Smooth muscle cell (in vitro differentiated cells): ENCODE measurements around the gene ANKRD11. TPM values are rescaled to one million over a fixed set of nuclear protein-coding genes. Genes with fewer than 3 reads are reported as not detected.

ENCODE experiments used
- DNase-seq: peaks from one replicate; lab custom pipeline; 2025; ENCODE audit not compliant: unreplicated experiment; lab: John Stamatoyannopoulos, UW
- H2AFZ ChIP-seq: fragments of 200-600 bp; sonication (generic); 2 replicates; pipeline ENCODE4 v1.6.0; 2016; ENCODE audit warnings: antibody characterized with exemption, low read depth, mild to moderate bottlenecking
- H3F3A ChIP-seq: fragments of 200-600 bp; sonication (generic); 2 replicates; pipeline ENCODE4 v1.6.0; 2017; ENCODE audit warnings: antibody characterized with exemption, low read depth
- H3K27ac ChIP-seq: fragments of 200-600 bp; sonication (generic); 2 replicates; pipeline ENCODE4 v1.5.1; 2016; ENCODE audit warnings: low read depth, mild to moderate bottlenecking
- H3K27me3 ChIP-seq: fragments of 200-600 bp; sonication (generic); 2 replicates; pipeline ENCODE4 v1.6.1; 2016; ENCODE audit warnings: low read depth, mild to moderate bottlenecking
- H3K36me3 ChIP-seq: fragments of 200-600 bp; sonication (generic); 2 replicates; pipeline ENCODE4 v1.5.1; 2016; ENCODE audit warnings: low read depth
- H3K4me1 ChIP-seq: fragments of 200-600 bp; sonication (generic); 2 replicates; pipeline ENCODE4 v1.5.1; 2016; ENCODE audit warnings: low read depth
- H3K4me2 ChIP-seq: fragments of 200-600 bp; sonication (generic); 2 replicates; pipeline ENCODE4 v1.6.0; 2016; ENCODE audit warnings: mild to moderate bottlenecking
- H3K4me3 ChIP-seq: fragments of 200-600 bp; sonication (generic); 2 replicates; pipeline ENCODE4 v1.5.1; 2016; ENCODE audit warnings: mild to moderate bottlenecking
- H3K79me2 ChIP-seq: fragments of 200-600 bp; sonication (generic); 2 replicates; pipeline ENCODE4 v1.6.0; 2016; ENCODE audit warnings: low read depth, mild to moderate bottlenecking
- H3K9ac ChIP-seq: fragments of 200-600 bp; sonication (generic); 2 replicates; pipeline ENCODE4 v1.6.0; 2016; ENCODE audit warnings: low read depth
- H3K9me3 ChIP-seq: fragments of 200-600 bp; sonication (generic); replicated peaks from 2 replicates; pipeline ENCODE4 v1.5.1; 2016; ENCODE audit warnings: low read depth
- H4K20me1 ChIP-seq: fragments of 200-600 bp; sonication (generic); 2 replicates; pipeline ENCODE4 v1.6.0; 2016; ENCODE audit warnings: low read depth
- WGBS: methylation state at CpG from one replicate; pipeline ENCODE4 v1.1.7; 2016; ENCODE audit warnings: low lambda C conversion rate; 5-methylcytosine and 5-hydroxymethylcytosine counted together
- polyA plus RNA-seq: library from polyadenylated mRNA; unstranded; fragments of >200 nt; fragmentation: Nextera tagmentation; extraction: Ambion mirVana; gene quantifications from 2 replicates; pipeline ENCODE4 v1.2.1, GENCODE V29; 2016
- total RNA-seq: library from RNA; depleted of rRNA; stranded (reverse); fragments of >200 nt; gene quantifications from 2 replicates; pipeline ENCODE4 v1.2.3, GENCODE V29; 2014
- TF ChIP-seq, protein P1 (sequence below): fragments of 200-600 bp; sonication (generic); IDR thresholded peaks from 2 replicates; pipeline ENCODE4 v1.5.1; 2017; ENCODE audit warnings: borderline replicate concordance, mild to moderate bottlenecking, antibody characterized with exemption; ENCODE audit not compliant: insufficient read depth, poor library complexity, severe bottlenecking

The ANKRD11 gene
- total and polyA plus RNA-seq, 2 experiments from 2014 or later = 31.5 to 105 TPM

DNA sequence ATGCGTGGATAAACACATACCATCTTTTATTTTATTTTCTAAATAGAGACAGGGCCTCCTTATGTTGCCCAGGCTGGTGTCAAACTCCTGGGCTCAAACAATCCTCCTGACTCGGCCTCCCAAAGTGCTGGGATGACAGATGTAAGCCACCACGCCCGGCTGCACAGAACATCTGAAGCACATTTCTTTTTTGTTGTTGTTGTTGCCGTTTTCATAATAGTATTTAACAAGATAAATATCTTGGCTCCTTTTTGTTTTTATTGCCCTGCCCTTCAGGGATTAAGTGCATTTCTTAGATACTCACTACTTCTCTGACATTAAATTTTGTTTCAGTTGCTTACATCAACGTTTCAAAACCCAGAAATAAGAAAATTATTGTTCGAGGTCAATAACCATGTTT, 37.4 kb downstream of the ANKRD11 start:
- Histone ChIP-seq H4K20me1 (peaks cover 93% of the 10 kb centered on the region), H3K4me1 (no peaks in the 10 kb centered on the region), H3K4me3 (no peak overlapping the region), H3K4me2 (no peak overlapping the region), H3K9me3 (no peaks in the 10 kb centered on the region), H3K36me3 (no peaks in the 10 kb centered on the region), H3K27me3 (no peaks in the 10 kb centered on the region), H3K27ac (peak overlapping the region; percentile 37), H3K79me2 (peaks cover 95% of the 10 kb centered on the region), H3F3A (no peaks in the 10 kb centered on the region), H2AFZ (no peak overlapping the region), H3K9ac (no peak overlapping the region)
- WGBS = 88% methylated on average over 7 of the region's 7 CpGs
- TF ChIP-seq, protein P1, sequence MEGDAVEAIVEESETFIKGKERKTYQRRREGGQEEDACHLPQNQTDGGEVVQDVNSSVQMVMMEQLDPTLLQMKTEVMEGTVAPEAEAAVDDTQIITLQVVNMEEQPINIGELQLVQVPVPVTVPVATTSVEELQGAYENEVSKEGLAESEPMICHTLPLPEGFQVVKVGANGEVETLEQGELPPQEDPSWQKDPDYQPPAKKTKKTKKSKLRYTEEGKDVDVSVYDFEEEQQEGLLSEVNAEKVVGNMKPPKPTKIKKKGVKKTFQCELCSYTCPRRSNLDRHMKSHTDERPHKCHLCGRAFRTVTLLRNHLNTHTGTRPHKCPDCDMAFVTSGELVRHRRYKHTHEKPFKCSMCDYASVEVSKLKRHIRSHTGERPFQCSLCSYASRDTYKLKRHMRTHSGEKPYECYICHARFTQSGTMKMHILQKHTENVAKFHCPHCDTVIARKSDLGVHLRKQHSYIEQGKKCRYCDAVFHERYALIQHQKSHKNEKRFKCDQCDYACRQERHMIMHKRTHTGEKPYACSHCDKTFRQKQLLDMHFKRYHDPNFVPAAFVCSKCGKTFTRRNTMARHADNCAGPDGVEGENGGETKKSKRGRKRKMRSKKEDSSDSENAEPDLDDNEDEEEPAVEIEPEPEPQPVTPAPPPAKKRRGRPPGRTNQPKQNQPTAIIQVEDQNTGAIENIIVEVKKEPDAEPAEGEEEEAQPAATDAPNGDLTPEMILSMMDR = no peak
- no peak for DNase-seq

DNA sequence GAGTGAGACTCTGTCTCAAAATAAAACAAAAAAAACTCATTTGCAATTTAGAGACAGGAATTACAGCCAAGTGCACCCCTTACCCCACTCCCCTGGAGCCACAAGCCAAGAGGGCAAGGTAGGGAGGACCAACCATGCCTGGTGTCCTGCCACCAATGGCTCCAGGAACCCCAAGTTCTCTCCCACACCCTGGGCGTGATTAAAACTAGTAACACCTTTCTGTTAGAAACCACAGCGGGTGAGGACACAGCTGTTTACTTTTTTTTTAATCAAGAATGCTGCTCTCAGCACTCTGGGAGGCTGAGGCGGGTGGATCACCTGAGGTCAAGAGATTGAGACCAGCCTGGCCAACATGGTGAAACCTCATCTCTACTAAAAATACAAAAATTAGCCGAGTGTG, 38.1 kb downstream of the ANKRD11 start:
- H3K4me3 ChIP-seq = no peak overlapping the region
- peaks cover 93% of the 10 kb centered on the region for H4K20me1 ChIP-seq
- no peak overlapping the region for H3K27ac ChIP-seq
- H3F3A ChIP-seq = no peaks in the 10 kb centered on the region
- no peak overlapping the region for H2AFZ ChIP-seq
- TF ChIP-seq, protein P1 = no peak
- H3K4me1 ChIP-seq = no peaks in the 10 kb centered on the region
- DNase-seq = no peak
- no peaks in the 10 kb centered on the region for H3K36me3 ChIP-seq
- no peak overlapping the region for H3K9ac ChIP-seq
- H3K4me2 ChIP-seq = no peak overlapping the region
- H3K27me3 ChIP-seq = no peaks in the 10 kb centered on the region
- H3K9me3 ChIP-seq = no peaks in the 10 kb centered on the region
- peaks cover 95% of the 10 kb centered on the region for H3K79me2 ChIP-seq
- 96% methylated on average over 4 of the region's 4 CpGs for WGBS

DNA sequence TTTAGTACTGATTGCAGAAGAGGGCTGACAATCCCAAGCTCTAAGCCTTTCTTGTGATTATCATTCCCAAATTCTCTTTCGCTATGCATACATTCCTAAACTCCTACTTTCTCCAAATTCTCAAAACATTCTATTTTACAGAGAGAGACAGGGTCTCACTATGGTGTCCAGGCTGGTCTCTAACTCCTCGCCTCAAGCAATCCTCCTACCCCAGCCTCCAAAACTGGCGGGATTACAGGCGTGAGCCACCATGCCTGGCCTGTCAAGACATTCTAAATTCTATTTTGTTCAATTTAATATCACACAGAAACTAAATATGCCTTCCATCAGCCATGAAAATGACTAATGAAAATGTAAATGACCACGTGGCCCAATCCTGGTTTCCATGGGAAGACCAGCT, 39.8 kb downstream of the ANKRD11 start:
- Histone ChIP-seq H2AFZ (no peak overlapping the region), H3K4me3 (no peak overlapping the region), H3F3A (no peaks in the 10 kb centered on the region), H3K4me1 (peaks cover 8% of the 10 kb centered on the region), H3K27ac (peak overlapping the region; percentile 68), H4K20me1 (peaks cover 96% of the 10 kb centered on the region), H3K36me3 (no peaks in the 10 kb centered on the region), H3K9ac (no peak overlapping the region), H3K27me3 (no peaks in the 10 kb centered on the region), H3K4me2 (no peak overlapping the region), H3K79me2 (peaks cover 97% of the 10 kb centered on the region), H3K9me3 (no peaks in the 10 kb centered on the region)
- WGBS = 90% methylated on average over 5 of the region's 5 CpGs
- DNase-seq = no peak
- TF ChIP-seq, protein P1 = no peak

DNA sequence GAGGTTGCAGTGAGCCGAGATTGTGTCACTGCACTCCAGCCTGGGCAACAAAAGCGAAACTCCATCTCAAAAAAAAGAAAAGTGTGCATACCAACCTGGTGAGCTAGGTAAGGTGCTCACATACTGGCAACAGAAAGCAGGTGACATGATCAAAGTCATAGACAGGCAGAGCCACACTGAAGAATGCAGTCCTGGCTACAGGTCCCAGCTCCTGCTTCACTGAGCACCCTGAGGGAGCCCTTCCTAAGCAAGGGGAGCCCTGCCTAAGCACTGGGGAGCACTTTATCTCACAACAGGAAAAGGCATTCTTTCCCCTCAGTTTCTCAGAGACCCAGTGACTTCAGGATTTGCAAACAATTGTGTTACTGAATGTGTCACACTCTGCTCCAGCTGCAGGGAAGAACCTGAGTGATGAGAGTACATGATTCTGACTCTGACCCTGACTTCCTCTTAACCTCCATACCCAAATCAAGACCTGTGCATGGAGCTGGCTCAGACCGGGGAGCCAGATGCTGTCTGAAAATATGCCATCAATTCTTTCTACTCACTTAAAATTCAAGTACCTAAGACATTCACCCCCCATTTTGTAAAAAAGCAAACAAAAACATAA, 40.5 kb downstream of the ANKRD11 start:
- Histone ChIP-seq H3K79me2 (peaks cover 97% of the 10 kb centered on the region), H3K9ac (no peak overlapping the region), H3K36me3 (no peaks in the 10 kb centered on the region), H3K9me3 (no peaks in the 10 kb centered on the region), H3K4me1 (peaks cover 15% of the 10 kb centered on the region), H3K27me3 (no peaks in the 10 kb centered on the region), H3K4me2 (no peak overlapping the region), H3F3A (no peaks in the 10 kb centered on the region), H3K4me3 (no peak overlapping the region), H3K27ac (peak overlapping the region; percentile 68), H2AFZ (no peak overlapping the region), H4K20me1 (peaks cover 97% of the 10 kb centered on the region)
- 86% methylated on average over 3 of the region's 3 CpGs for WGBS
- no peak for DNase-seq
- TF ChIP-seq, protein P1 = no peak
